Suprapubic skin (tissue), 3 donors: ENCODE data around the gene MPHOSPH8.

Experiments used
- CTCF ChIP-seq, 2 donors: fragments of 200-600 bp in 1 of 2; fragments of 450-650 bp in 1 of 2; sonication (generic) in 1 of 2; IDR thresholded peaks; one replicate each; pipeline ENCODE4 v1.5.1; 2016 to 2019; ENCODE audit warnings: antibody characterized with exemption in 2 of 2, mild to moderate bottlenecking in 1 of 2, moderate library complexity in 1 of 2
- POLR2A ChIP-seq, 2 donors: fragments of 450-650 bp; IDR thresholded peaks; one replicate each; pipeline ENCODE4 v1.6.1; 2017; ENCODE audit warnings: antibody characterized with exemption in 2 of 2, mild to moderate bottlenecking in 2 of 2, moderate library complexity in 2 of 2

GRCh38 chr13:19622193-19622592, 11.3 kb upstream of the MPHOSPH8 start:
- TF ChIP-seq CTCF (IDR thresholded peaks at IDR 0.05) (no peak), POLR2A (IDR thresholded peaks at IDR 0.05) (no peak)
